Endometrial microvascular endothelial cells (primary cell): ENCODE data around the gene VAMP4. TPM values are rescaled to one million over a fixed set of nuclear protein-coding genes. Genes with fewer than 3 reads are reported as not detected.

Experiments
- in situ Hi-C: cut with HindIII; loops from 2 replicates; pipeline ENCODE4 v1.10.0; 2017; ENCODE audit warnings: low sequenced_read_pairs, low pct_unique_long_range_greater_than_20kb; ENCODE audit errors: inconsistent ontology term
- total RNA-seq: library from RNA; depleted of rRNA; stranded (reverse); fragments of >200 nt; gene quantifications from one replicate; pipeline ENCODE4 v1.2.3, GENCODE V29; 2015; ENCODE audit errors: inconsistent ontology term

The VAMP4 gene
- total RNA-seq = 10.0 TPM

DNA sequence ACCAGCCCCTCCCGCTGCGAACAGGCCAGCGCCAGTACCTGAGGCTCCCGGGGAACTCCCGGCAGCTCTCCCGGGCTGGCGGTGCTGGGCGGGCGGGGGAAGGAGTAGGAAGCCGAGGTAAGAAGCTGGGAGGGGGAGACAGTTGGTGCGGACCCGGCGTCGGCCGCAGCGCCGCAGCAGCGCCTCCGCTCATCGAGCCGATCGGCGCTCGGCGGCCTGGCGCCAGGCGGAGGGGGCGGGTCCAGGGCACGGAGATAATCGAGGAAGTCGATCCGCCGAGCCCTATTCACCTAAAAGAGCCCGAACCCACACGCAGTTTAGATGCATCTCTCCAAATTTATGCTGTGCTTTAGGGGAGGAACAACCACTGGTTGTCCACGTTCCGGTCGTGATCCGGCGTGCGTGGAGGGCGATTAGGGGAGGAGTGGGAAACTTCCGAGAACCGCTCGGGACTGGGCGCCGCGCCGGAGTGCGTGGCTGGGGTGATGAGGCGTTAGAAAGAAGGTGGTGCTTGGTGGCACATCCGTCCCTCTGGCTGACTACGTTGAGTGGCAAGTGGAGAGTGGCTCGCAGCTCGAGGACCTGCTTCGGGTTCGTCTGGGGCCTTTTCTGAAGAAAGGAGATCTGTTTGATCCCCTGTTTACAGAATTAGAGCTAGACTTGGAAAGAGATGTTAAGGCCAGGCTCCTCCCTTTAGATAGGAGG is at the start of gene VAMP4:
Gene VAMP4 (minus strand): TSS at position 194 of the 705 bp plus-strand sequence. CDS start 3,651 bp downstream, outside the sequence.
- in situ Hi-C loops = no loop called here

- in situ Hi-C loops = no loop called here
These were observed 48.5 kb upstream of the VAMP4 start for GRCh38 chr1:171790318-171790717.

DNA sequence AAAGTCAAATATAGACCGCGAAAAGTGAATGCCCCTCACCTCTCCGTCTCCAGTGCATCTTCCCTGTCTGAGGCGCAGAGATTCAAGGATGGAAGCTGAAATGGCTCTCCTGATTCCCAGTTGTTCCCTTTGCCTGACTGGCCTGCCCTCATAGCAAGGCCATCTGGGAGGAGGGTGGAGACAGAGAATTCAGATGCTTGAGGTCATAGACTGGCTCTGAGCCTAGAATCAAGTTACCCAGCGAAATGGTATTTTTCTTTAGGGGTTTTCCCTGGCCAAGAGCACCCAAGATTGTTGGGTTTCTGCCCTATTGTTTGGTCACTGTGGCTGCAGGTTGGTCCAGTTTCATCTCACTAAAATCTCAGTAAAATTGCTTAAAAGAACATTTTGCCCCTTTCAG is 46.8 kb upstream of the VAMP4 start:
- in situ Hi-C loops = no loop called here

GRCh38 chr1:171787686-171788480 is 46.0 kb upstream of the VAMP4 start:
- in situ Hi-C loops = no loop called here

- in situ Hi-C loops = no loop called here
These were observed 44.7 kb upstream of the VAMP4 start for GRCh38 chr1:171786534-171786933.

- in situ Hi-C loops = no loop called here
These were observed 43.9 kb upstream of the VAMP4 start for GRCh38 chr1:171785766-171786165.

DNA sequence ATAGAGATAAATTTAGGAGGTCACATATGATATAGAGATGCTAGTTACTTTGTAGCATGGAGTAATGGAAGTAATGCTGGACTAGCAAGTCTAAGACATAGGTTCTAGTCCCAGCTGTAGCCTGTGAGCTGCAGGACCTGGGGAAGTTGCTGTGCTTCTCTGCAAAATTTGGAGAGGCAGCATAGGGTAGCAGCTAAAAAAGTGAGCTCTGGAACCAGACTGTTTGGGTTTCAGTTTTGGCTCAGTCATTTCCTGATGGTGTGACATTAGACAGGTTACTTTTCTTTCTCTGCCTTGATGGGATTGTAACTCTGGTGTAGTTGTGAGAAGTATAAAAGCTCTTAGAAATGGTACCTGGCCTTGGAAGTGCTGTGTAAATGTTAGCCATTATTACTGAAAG is 42.9 kb upstream of the VAMP4 start:
- in situ Hi-C loops = no loop called here

GRCh38 chr1:171783816-171784530 is 42.1 kb upstream of the VAMP4 start:
- in situ Hi-C loops = no loop called here

DNA sequence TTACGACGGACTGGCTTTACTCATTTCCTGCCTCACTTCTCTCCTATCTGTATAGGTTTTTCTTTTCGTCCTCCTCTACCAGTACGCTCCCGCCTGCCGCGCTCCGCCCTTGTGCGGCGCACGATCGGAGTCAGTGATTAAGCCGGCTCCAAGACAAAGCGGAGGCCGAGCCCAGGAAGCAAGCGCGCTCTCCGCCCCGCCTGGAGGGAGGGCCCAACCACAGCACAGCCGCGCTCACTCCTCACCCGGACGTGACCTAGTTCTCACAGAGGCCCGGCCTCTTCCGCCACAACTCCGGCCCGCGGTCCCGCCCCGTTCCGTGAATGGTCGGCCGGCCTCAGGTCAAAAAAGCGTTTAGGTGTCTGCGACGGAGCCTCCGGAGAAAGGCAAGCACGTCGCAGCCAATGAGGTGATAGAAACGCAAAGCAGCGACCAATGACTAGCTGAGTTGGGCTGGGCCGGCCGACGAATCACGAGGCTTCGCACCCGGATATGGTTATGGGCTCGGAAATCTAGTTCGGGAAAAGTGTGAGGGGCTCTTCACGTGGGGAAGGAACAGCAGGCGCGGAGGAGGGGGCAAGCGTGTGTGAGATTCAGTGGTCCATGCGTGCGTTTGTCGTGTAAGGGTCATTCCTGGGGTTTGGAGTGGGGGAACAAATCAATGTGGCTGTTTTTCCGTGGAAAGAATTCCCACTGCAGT is 39.5 kb upstream of the VAMP4 start, which contains the start of gene METTL13:
Gene METTL13 (plus strand): TSS at position 485 of the 700 bp plus-strand sequence. CDS start 308 bp downstream, outside the sequence.
- in situ Hi-C loops = no loop called here

DNA sequence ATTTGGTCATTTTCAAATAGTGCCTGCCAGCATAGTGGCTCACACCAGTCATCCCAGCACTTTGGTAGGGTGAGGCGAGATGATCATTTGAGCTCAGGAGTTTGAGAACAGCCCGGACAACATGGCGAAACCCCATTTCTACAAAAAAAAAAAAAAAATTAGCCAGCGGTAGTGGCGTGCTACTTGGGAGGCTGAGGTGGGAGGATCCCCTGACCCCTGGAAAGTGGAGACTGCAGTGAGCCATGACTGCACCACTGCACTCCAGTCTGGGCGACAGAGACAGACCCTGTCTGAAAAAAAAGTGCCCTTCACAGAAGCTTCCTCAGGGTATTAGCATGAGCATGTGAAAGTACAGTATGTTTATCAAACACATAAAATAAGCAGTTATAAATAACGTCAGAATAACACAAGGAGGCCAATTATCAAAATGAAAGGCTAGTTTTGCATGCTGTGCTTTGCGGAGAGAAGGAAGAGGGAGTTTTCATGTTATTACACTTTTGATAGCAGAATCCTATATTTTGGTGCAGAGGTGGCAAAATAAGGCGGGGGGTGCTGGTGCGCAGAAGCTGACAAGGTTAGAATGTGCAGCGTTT is 38.8 kb upstream of the VAMP4 start:
- in situ Hi-C loops = no loop called here

GRCh38 chr1:171772312-171772711 is 30.4 kb upstream of the VAMP4 start:
- in situ Hi-C loops = no loop called here

DNA sequence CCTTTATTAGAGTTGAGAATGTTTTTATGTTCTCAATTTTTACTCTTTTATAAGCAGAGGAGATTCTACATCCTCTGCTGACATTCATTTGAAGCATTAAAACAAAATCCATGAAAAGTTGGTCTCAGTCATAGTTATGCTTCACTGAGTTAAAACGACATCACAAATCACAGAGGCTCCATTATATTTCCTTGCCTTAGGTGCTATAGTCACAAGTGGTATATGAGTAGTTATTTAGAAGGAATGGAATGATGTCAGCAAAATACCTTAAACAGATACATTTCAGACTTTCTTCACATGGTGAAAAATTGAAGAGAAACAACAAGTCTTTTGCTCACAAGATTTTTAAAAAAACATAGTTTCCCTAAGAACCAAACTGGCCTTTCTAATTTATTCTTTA is 27.9 kb upstream of the VAMP4 start:
- in situ Hi-C loops = no loop called here

DNA sequence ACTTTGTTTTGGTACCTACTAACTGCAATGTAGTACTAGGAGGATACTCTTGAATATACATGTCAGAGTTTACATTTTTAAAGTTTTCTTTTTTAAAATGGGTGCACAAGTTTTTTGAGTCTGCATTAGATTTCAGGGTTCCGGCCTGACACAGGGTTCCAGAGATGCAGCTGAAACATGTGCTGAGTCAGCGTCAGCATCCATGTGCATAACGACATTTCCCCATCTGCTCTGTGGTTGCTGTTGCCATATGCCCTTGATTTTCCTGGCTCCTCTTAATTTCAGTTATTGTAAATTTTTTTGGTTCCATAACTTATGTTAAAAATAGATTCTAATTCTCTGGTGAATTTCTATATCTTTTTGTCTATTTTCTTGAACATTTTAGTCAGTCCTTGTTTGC is 27.3 kb upstream of the VAMP4 start:
- in situ Hi-C loops = no loop called here

DNA sequence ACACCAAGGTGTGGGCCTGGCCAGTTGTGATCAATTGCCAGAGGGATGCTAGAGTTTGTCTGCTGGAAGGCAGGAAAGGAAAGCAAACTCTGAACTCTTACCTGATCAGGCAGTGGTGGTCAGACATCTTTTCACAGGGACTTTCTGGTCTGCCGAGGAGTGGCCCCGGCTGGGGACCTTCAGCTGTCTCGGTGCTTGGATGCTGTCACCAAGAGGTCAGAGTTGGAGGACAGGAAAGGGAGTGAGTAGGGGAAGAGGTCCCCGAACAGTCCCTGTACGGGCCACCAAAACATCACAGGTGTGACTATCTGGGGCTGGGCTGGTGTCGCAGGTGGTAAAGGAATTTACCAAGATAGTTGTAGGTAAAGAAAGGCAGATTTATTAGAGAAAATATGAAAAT is 21.9 kb upstream of the VAMP4 start:
- in situ Hi-C loops = no loop called here

DNA sequence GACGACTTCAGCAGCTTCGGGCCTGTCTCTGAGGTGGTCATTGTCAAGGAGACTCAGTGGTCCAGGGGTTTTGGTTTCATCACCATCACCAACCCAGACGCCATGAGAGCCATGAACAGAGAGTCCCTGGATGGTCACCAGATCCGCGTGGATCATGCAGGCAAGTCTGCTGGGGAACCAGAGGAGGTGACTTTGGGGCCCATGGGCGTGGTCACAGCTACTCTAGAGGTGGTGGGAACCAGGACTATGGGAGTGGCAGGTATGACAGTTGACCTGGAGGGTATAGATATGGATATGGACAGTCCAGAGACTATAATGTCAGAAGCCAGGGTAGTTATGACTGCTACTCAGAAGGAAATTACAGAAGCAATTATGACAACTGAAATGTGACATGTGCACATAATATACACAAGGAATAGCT is 20.3 kb upstream of the VAMP4 start:
- in situ Hi-C loops = no loop called here

GRCh38 chr1:171758011-171758410 is 16.1 kb upstream of the VAMP4 start:
- in situ Hi-C loops = no loop called here

DNA sequence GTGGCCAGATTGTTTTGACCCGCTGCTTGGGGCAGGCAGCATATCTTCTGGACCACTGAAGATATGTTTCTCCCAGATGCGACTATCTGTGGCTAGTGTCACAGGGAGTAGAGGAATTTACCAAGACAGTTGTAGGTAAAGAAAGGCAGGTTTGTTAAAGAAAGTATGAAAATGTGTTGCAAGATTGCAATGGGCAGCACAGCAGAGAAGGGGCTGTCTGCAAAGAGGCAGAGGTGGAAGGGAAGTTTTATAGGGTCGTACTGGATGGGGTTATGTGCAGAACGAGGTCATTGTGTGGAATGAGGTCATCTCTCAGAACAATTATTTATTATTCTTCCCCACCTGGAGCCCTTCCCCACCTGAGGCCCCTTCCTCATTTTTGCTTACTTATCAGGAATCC is 15.0 kb upstream of the VAMP4 start:
- in situ Hi-C loops = no loop called here

DNA sequence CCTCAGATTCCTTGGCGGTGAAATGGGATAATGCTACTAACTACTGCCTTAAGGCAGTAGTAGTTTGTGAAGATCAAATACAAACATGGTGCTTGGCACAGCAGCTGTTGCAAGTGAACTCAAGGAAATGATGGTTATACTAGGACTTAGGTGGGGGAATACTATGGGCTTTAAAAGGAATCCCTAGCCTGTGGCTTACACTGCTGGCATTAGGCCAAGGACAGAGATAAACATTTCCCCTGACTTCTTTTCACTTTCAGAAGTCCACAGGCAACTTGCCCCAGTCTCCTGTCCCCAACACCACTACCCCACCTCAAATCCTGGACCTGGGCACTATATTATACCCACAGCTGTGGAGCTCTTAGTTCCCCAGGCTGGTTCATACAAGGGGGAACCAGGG is 13.1 kb upstream of the VAMP4 start:
- in situ Hi-C loops = no loop called here

DNA sequence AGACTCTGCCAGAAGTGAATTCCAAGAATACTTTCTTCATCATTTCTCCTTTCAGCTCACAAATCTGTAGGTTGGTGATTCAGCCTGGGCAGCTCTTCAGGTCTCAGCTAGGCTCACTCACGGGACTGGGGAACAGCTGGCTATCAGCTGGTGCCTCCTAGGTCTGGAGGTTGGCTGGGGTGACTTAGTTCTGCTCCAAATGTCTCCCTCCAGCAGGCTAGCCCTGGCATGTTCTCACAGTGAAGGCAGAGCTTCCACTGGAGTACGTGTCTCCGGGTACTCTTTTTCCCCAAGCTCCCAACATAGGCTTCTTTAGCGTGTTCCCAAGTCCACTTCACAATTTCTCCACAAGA is 12.5 kb upstream of the VAMP4 start:
- in situ Hi-C loops = no loop called here
